Coronary artery (tissue), 2 donors: ENCODE data around the gene GALNT3.

Source experiments
- DNase-seq: peaks from one replicate; pipeline ENCODE4 v3.0.0-alpha.2; 2017; ENCODE audit warnings: low spot score
- H3K27ac ChIP-seq, 2 donors: fragments of 200-600 bp; sonication (generic); one replicate each; pipeline ENCODE4 v1.5.1; 2016 to 2019
- H3K4me3 ChIP-seq: fragments of 200-600 bp; sonication (generic); 2 replicates; pipeline ENCODE4 v1.5.1; 2016; ENCODE audit warnings: mild to moderate bottlenecking, moderate library complexity
- CTCF ChIP-seq: fragments of 200-600 bp; sonication (generic); IDR thresholded peaks from one replicate; pipeline ENCODE4 v1.5.1; 2019; ENCODE audit warnings: antibody characterized with exemption

GALNT3 gene

GRCh38 chr2:165793779-165794535 is at the start of gene GALNT3:
Gene GALNT3 (minus strand): TSS chr2:165794247. CDS start chr2:165770700, 23,547 bp downstream.
- DNase-seq = no peak
- peak within 1 kb of the TSS in 1 of 2 donors; percentile 2 for H3K27ac ChIP-seq
- TF ChIP-seq CTCF = no peak

GRCh38 chr2:165843351-165843750 is 49.3 kb upstream of the GALNT3 start:
- H3K4me3 ChIP-seq = no peak overlapping the region
- H3K27ac ChIP-seq = no peak overlapping the region
- no peak for TF ChIP-seq CTCF
- DNase-seq = no peak

More at GRCh38 chr2:165793779-165794535, at the start of gene GALNT3:
- peak within 1 kb of the TSS; percentile 74 for H3K4me3 ChIP-seq

- H3K4me3 ChIP-seq = no peak overlapping the region
- DNase-seq = no peak
- TF ChIP-seq CTCF = no peak
- no peak overlapping the region for H3K27ac ChIP-seq
Observed at GRCh38 chr2:165840333-165840958, 46.4 kb upstream of the GALNT3 start.

- no peak overlapping the region for H3K27ac ChIP-seq
- DNase-seq = no peak
- no peak for TF ChIP-seq CTCF
- H3K4me3 ChIP-seq = no peak overlapping the region
Observed at GRCh38 chr2:165839610-165840009, 45.6 kb upstream of the GALNT3 start.

- no peak for DNase-seq
- no peak for TF ChIP-seq CTCF
- Histone ChIP-seq H3K4me3 (no peak overlapping the region), H3K27ac (no peak overlapping the region)
Observed at GRCh38 chr2:165837122-165837521, 43.1 kb upstream of the GALNT3 start.

GRCh38 chr2:165835363-165835762 is 41.3 kb upstream of the GALNT3 start:
- no peak for DNase-seq
- TF ChIP-seq CTCF = no peak
- H3K27ac ChIP-seq = no peak overlapping the region
- H3K4me3 ChIP-seq = no peak overlapping the region

GRCh38 chr2:165833156-165833555 is 39.1 kb upstream of the GALNT3 start:
- DNase-seq = no peak
- no peak overlapping the region for H3K4me3 ChIP-seq
- TF ChIP-seq CTCF = no peak
- H3K27ac ChIP-seq = no peak overlapping the region
